RWPE2 (cell line): ENCODE data around the gene MRGPRE.

ENCODE experiments used
- ATAC-seq: fragments of 200-7000 bp; cut with Tn5 transposase; 3 replicates; pipeline ENCODE4 v1.9.1; 2021; ENCODE audit warnings: low read depth
- DNase-seq: peaks from one replicate; pipeline ENCODE4 v3.0.0-alpha.2; 2020; ENCODE audit warnings: low spot score
- H3K27ac ChIP-seq: fragments of 450-650 bp; 2 replicates; pipeline ENCODE4 v1.5.1; 2017; ENCODE audit warnings: mild to moderate bottlenecking; ENCODE audit not compliant: poor library complexity, severe bottlenecking
- H3K27me3 ChIP-seq: fragments of 250-450 bp; sonication (Bioruptor Pico); 2 replicates; pipeline ENCODE4 v1.5.1; 2021; ENCODE audit warnings: mild to moderate bottlenecking, moderate library complexity; ENCODE audit not compliant: insufficient read depth, poor library complexity, severe bottlenecking
- H3K36me3 ChIP-seq: fragments of 250-450 bp; sonication (Bioruptor Pico); 2 replicates; pipeline ENCODE4 v1.5.1; 2020; ENCODE audit warnings: low read depth, mild to moderate bottlenecking, moderate library complexity
- H3K4me1 ChIP-seq: fragments of 250-450 bp; sonication (Bioruptor Pico); 2 replicates; pipeline ENCODE4 v1.5.1; 2021; ENCODE audit warnings: mild to moderate bottlenecking, moderate library complexity; ENCODE audit not compliant: insufficient read depth, poor library complexity, severe bottlenecking
- H3K4me3 ChIP-seq: fragments of 250-450 bp; sonication (Bioruptor Pico); 2 replicates; pipeline ENCODE4 v1.5.1; 2021; ENCODE audit warnings: mild to moderate bottlenecking, moderate library complexity; ENCODE audit not compliant: severe bottlenecking
- H3K9me3 ChIP-seq: fragments of 250-450 bp; sonication (Bioruptor Pico); 2 replicates; pipeline ENCODE4 v1.5.1; 2021; ENCODE audit warnings: mild to moderate bottlenecking, moderate library complexity; ENCODE audit not compliant: severe bottlenecking
- TF ChIP-seq, protein P1 (sequence below): fragments of 450-650 bp; IDR thresholded peaks from one replicate; pipeline ENCODE4 v1.5.1; 2017; ENCODE audit warnings: mild to moderate bottlenecking, moderate library complexity; ENCODE audit not compliant: poor library complexity, severe bottlenecking

Gene MRGPRE

GRCh38 chr11:3227568-3228444 lies 4.4 kb downstream of the MRGPRE start:
- TF ChIP-seq, protein P1, sequence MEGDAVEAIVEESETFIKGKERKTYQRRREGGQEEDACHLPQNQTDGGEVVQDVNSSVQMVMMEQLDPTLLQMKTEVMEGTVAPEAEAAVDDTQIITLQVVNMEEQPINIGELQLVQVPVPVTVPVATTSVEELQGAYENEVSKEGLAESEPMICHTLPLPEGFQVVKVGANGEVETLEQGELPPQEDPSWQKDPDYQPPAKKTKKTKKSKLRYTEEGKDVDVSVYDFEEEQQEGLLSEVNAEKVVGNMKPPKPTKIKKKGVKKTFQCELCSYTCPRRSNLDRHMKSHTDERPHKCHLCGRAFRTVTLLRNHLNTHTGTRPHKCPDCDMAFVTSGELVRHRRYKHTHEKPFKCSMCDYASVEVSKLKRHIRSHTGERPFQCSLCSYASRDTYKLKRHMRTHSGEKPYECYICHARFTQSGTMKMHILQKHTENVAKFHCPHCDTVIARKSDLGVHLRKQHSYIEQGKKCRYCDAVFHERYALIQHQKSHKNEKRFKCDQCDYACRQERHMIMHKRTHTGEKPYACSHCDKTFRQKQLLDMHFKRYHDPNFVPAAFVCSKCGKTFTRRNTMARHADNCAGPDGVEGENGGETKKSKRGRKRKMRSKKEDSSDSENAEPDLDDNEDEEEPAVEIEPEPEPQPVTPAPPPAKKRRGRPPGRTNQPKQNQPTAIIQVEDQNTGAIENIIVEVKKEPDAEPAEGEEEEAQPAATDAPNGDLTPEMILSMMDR = no peak
- H3K4me3 ChIP-seq = no peak overlapping the region
- H3K36me3 ChIP-seq = no peaks in the 10 kb centered on the region
- ATAC-seq (no peak), DNase-seq (no peak)
- no peak overlapping the region for H3K27ac ChIP-seq
- no peaks in the 10 kb centered on the region for H3K9me3 ChIP-seq
- H3K4me1 ChIP-seq = no peaks in the 10 kb centered on the region
- peaks cover 16% of the 10 kb centered on the region for H3K27me3 ChIP-seq

DNA sequence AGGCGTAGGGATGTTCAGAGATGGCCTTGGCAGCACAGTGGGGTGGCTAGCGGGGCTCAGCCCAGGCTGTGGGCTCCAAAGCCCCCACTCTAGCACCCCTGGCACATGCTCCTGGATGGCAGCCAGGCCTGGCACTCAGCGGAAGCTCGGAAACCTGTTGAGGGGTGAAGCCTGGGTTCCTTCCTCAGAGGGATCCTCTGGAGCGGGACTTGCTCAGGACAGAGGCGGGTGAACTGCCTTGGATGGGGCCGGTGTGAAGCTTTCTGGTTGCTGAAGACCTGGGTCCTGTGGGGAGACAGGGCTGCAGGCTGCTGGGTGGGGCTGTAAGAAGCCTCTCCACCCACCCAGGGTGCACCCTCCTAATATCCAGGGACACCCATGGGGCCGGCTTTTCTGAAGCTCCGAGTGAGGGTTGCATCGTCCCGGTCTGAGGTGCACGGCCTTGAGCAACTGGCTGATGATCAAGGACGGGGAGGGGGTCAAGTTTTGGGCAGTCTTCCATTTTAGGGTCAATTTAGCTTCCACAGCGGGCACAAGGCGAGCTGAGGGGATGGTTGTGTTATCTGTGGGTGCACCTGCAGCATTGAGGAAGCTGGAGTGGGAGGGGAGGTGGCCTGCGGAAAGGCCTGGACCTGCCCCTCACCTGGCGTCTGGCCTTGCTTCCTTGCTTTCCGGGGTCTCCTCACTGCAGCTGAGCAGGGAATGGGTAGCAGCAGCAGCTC lies 5.2 kb downstream of the MRGPRE start:
- Histone ChIP-seq H3K4me1 (no peaks in the 10 kb centered on the region), H3K27me3 (peaks cover 14% of the 10 kb centered on the region), H3K4me3 (no peak overlapping the region), H3K36me3 (no peaks in the 10 kb centered on the region), H3K27ac (no peak overlapping the region), H3K9me3 (no peaks in the 10 kb centered on the region)
- TF ChIP-seq, protein P1 = no peak
- DNase-seq (no peak), ATAC-seq (no peak)

GRCh38 chr11:3225826-3226750 lies 6.1 kb downstream of the MRGPRE start:
- Histone ChIP-seq H3K27ac (no peak overlapping the region), H3K4me1 (no peaks in the 10 kb centered on the region), H3K27me3 (peaks cover 17% of the 10 kb centered on the region), H3K9me3 (no peaks in the 10 kb centered on the region), H3K36me3 (no peaks in the 10 kb centered on the region), H3K4me3 (no peak overlapping the region)
- DNase-seq (no peak), ATAC-seq (no peak; the same call in 2 of the 3 replicates)
- TF ChIP-seq, protein P1 = no peak

GRCh38 chr11:3225159-3225758 lies 7.0 kb downstream of the MRGPRE start:
- Histone ChIP-seq H3K36me3 (no peaks in the 10 kb centered on the region), H3K27me3 (peaks cover 23% of the 10 kb centered on the region), H3K9me3 (no peaks in the 10 kb centered on the region), H3K27ac (no peak overlapping the region), H3K4me3 (no peak overlapping the region), H3K4me1 (no peaks in the 10 kb centered on the region)
- TF ChIP-seq, protein P1 = no peak
- no peak for ATAC-seq
- no peak for DNase-seq
